CD4-positive, alpha-beta memory T cell (primary cell): Measurements from ENCODE around the gene IL19. TPM values are rescaled to one million over a fixed set of nuclear protein-coding genes. Genes with fewer than 3 reads are reported as not detected.
"Not testable (repeated sequence)": the region's sequence is repeated elsewhere in the genome, so short reads cannot be mapped to it uniquely, and the experiment has no call there.

Experiments
- CTCF ChIA-PET: fragments of 350-600 bp; sonication (Branson Sonifier 250); formaldehyde crosslinking; loops from one replicate; lab custom pipeline; 2021; ENCODE audit warnings: inconsistent platforms; ENCODE audit not compliant: partially characterized antibody; lab: Charles Lee
- POLR2A ChIA-PET: fragments of 350-600 bp; sonication (Branson Sonifier 250); formaldehyde crosslinking; loops from one replicate; lab custom pipeline; 2021; ENCODE audit not compliant: partially characterized antibody; lab: Charles Lee
- DNase-seq, 5 donors: peaks; one replicate each; pipeline versions ENCODE4 v3.0.0 to v3.0.0-alpha.2; 2020 to 2022; ENCODE audit warnings: mixed read lengths in 1 of 5
- H3K27ac ChIP-seq: one replicate; pipeline ENCODE4 v1.7.0; 2013; ENCODE audit warnings: low read depth, low read length
- H3K27me3 ChIP-seq: 2 replicates; pipeline ENCODE4 v1.7.0; 2013; ENCODE audit warnings: mild to moderate bottlenecking, low read length, moderate library complexity; ENCODE audit not compliant: insufficient read depth
- H3K36me3 ChIP-seq: 2 replicates; pipeline ENCODE4 v1.7.0; 2013; ENCODE audit warnings: mild to moderate bottlenecking, low read length, moderate library complexity; ENCODE audit not compliant: insufficient read depth
- H3K4me1 ChIP-seq: 2 replicates; pipeline ENCODE4 v1.7.0; 2013; ENCODE audit warnings: mild to moderate bottlenecking, low read length, moderate library complexity; ENCODE audit not compliant: insufficient read depth
- H3K4me3 ChIP-seq, 2 donors: one replicate each; pipeline ENCODE4 v1.7.0; 2013; ENCODE audit warnings: low read length in 2 of 2, mild to moderate bottlenecking in 1 of 2
- H3K9me3 ChIP-seq, 2 donors: one replicate each; pipeline ENCODE4 v1.7.0; 2013; ENCODE audit warnings: low read length in 2 of 2, control low read depth in 1 of 2; ENCODE audit not compliant: control insufficient read depth in 1 of 2
- H3K27ac Mint-ChIP-seq, 7 donors: one replicate each; pipeline ENCODE4 v1.8.0; 2020 to 2021; ENCODE audit warnings: mixed read lengths in 7 of 7, mild to moderate bottlenecking in 6 of 7, inconsistent platforms in 3 of 7, moderate library complexity in 3 of 7
- H3K27me3 Mint-ChIP-seq, 2 donors: one replicate each; pipeline ENCODE4 v1.8.0; 2020 to 2021; ENCODE audit warnings: mixed read lengths in 2 of 2
- H3K36me3 Mint-ChIP-seq, 2 donors: one replicate each; pipeline ENCODE4 v1.8.0; 2020 to 2021; ENCODE audit warnings: mixed read lengths in 2 of 2, inconsistent platforms in 1 of 2, mild to moderate bottlenecking in 1 of 2
- H3K4me1 Mint-ChIP-seq, 4 donors: one replicate each; pipeline ENCODE4 v1.8.0; 2020 to 2021; ENCODE audit warnings: mixed read lengths in 4 of 4, mild to moderate bottlenecking in 1 of 4
- H3K4me3 Mint-ChIP-seq, 8 donors: one replicate each; pipeline ENCODE4 v1.8.0; 2020 to 2021; ENCODE audit warnings: mixed read lengths in 8 of 8, mild to moderate bottlenecking in 7 of 8, moderate library complexity in 6 of 8, inconsistent platforms in 3 of 8
- H3K9me3 Mint-ChIP-seq, 8 donors: one replicate each; pipeline ENCODE4 v1.8.0; 2020 to 2021; ENCODE audit warnings: mixed read lengths in 8 of 8, mild to moderate bottlenecking in 5 of 8, inconsistent platforms in 3 of 8, moderate library complexity in 1 of 8
- intact Hi-C: fragments of 100-400 bp; cut with micrococcal nuclease; formaldehyde crosslinking; loops from one replicate; pipeline ENCODE4 v1.15.1; 2023
- polyA plus RNA-seq, 2 donors: library from polyadenylated mRNA; unstranded; fragments of 300-500 nt; fragmentation: Illumina TruSeq; gene quantifications; one replicate each; pipeline ENCODE4 v1.2.3, GENCODE V29; 2021
- total RNA-seq, 2 experiments: library from RNA; stranded (reverse); gene quantifications; one replicate each; pipeline ENCODE4 v1.2.3, GENCODE V29; 2021

Gene IL19
- total and polyA plus RNA-seq, 4 experiments from 2014 or later = not detected

GRCh38 chr1:206853696-206854095 lies 83.1 kb downstream of the IL19 start:
- H3K9me3 Mint-ChIP-seq, H3K27ac ChIP-seq, H3K36me3 Mint-ChIP-seq, H3K9me3 ChIP-seq, H3K4me1 Mint-ChIP-seq, H3K27me3 Mint-ChIP-seq, intact Hi-C loops, H3K4me1 ChIP-seq, H3K36me3 ChIP-seq, DNase-seq, H3K4me3 ChIP-seq, H3K4me3 Mint-ChIP-seq, H3K27ac Mint-ChIP-seq, H3K27me3 ChIP-seq, POLR2A ChIA-PET: not testable (repeated sequence)
- CTCF ChIA-PET = interaction anchor here (1.4 kb wide), 1 partner anchor 129 kb away, joined by 5 read pairs; no protein-coding TSS in a partner anchor

- H3K36me3 Mint-ChIP-seq = no peaks in the 10 kb centered on the region
- no peaks in the 10 kb centered on the region for H3K36me3 ChIP-seq
- CTCF ChIA-PET = interaction anchor here (1.0 to 2.8 kb wide), 7 partner anchors 11 to 128 kb away, joined by 3 to 14 read pairs (median 7); no protein-coding TSS in a partner anchor
- H3K9me3 ChIP-seq = no peaks in the 10 kb centered on the region
- no peak overlapping the region for H3K4me3 ChIP-seq
- no peak overlapping the region for H3K27ac ChIP-seq
- H3K27ac Mint-ChIP-seq = no peak overlapping the region
- H3K27me3 ChIP-seq = no peaks in the 10 kb centered on the region
- POLR2A ChIA-PET = no interaction called here
- H3K4me3 Mint-ChIP-seq = peak overlapping the region in 1 of 8 donors; percentile 15
- peaks cover 3 to 5% of the 10 kb centered on the region in 2 donors for H3K27me3 Mint-ChIP-seq
- peaks cover 7% of the 10 kb centered on the region for H3K4me1 ChIP-seq
- intact Hi-C loops = no loop called here
- H3K9me3 Mint-ChIP-seq = peaks cover 0 to 6% (median 0%) of the 10 kb centered on the region in 8 donors
- DNase-seq = no peak
- peaks cover 6 to 9% (median 6%) of the 10 kb centered on the region in 4 donors for H3K4me1 Mint-ChIP-seq
These were observed 84.0 kb downstream of the IL19 start for GRCh38 chr1:206854401-206855129.

- no peaks in the 10 kb centered on the region for H3K36me3 Mint-ChIP-seq
- ChIA-PET CTCF (interaction anchor here (0.9 to 2.8 kb wide), 6 partner anchors 10 to 126 kb away, joined by 3 to 14 read pairs (median 8); partner anchors contain the start of gene IL20), POLR2A (interaction anchor here (1.0 kb wide), 1 partner anchor 67 kb away, joined by 4 read pairs; no protein-coding TSS in a partner anchor)
- intact Hi-C loops = no loop called here
- H3K27me3 ChIP-seq = no peaks in the 10 kb centered on the region
- no peak overlapping the region for H3K27ac ChIP-seq
- H3K36me3 ChIP-seq = no peaks in the 10 kb centered on the region
- no peak for DNase-seq
- H3K4me1 ChIP-seq = peaks cover 7% of the 10 kb centered on the region
- peaks cover 6 to 10% (median 8%) of the 10 kb centered on the region in 4 donors for H3K4me1 Mint-ChIP-seq
- no peaks in the 10 kb centered on the region for H3K9me3 ChIP-seq
- no peak overlapping the region for H3K4me3 ChIP-seq
- peaks cover 0 to 6% (median 0%) of the 10 kb centered on the region in 8 donors for H3K9me3 Mint-ChIP-seq
- H3K27me3 Mint-ChIP-seq = peaks cover 3 to 6% of the 10 kb centered on the region in 2 donors
- H3K27ac Mint-ChIP-seq = peak overlapping the region in 1 of 7 donors; percentile 24
- H3K4me3 Mint-ChIP-seq = no peak overlapping the region
These were observed 85.3 kb downstream of the IL19 start for GRCh38 chr1:206855859-206856258.

- Histone ChIP-seq H3K4me1 (peaks cover 7% of the 10 kb centered on the region), H3K36me3 (no peaks in the 10 kb centered on the region), H3K4me3 (no peak overlapping the region), H3K27me3 (no peaks in the 10 kb centered on the region), H3K9me3 (no peaks in the 10 kb centered on the region), H3K27ac (no peak overlapping the region)
- CTCF ChIA-PET = interaction anchor here (0.7 to 2.8 kb wide), 10 partner anchors 21 to 125 kb away, joined by 3 to 14 read pairs (median 6); partner anchors contain the start of gene FCMR
- POLR2A ChIA-PET = interaction anchor here (1.0 kb wide), 1 partner anchor 11 kb away, joined by 3 read pairs; no protein-coding TSS in a partner anchor
- Mint-ChIP-seq H3K4me1 (peaks cover 6 to 10% (median 8%) of the 10 kb centered on the region in 4 donors), H3K9me3 (peaks cover 0 to 6% (median 0%) of the 10 kb centered on the region in 8 donors), H3K4me3 (no peak overlapping the region), H3K27ac (no peak overlapping the region), H3K36me3 (no peaks in the 10 kb centered on the region), H3K27me3 (peaks cover 0 to 9% of the 10 kb centered on the region in 2 donors)
- DNase-seq = peak in 4 of 5 donors; percentile 8 to 22 (median 16)
- intact Hi-C loops = no loop called here
These were observed 86.3 kb downstream of the IL19 start for GRCh38 chr1:206856674-206857464.

- ChIA-PET CTCF (interaction anchor here (0.5 to 7.9 kb wide), 15 partner anchors 8 to 314 kb away, joined by 3 to 73 read pairs (median 3); no protein-coding TSS in a partner anchor), POLR2A (interaction anchor here (0.6 to 1.5 kb wide), 5 partner anchors 47 to 156 kb away, joined by 3 to 6 read pairs (median 3); no protein-coding TSS in a partner anchor)
- no peak overlapping the region for H3K27ac ChIP-seq
- Mint-ChIP-seq H3K9me3 (no peaks in the 10 kb centered on the region), H3K4me3 (peak overlapping the region in 7 of 8 donors; percentile 3 to 60 (median 27)), H3K27me3 (peaks cover 0 to 5% of the 10 kb centered on the region in 2 donors), H3K36me3 (no peaks in the 10 kb centered on the region), H3K27ac (peak overlapping the region in 3 of 7 donors; percentile 58 to 84 (median 71)), H3K4me1 (peaks cover 6 to 10% (median 8%) of the 10 kb centered on the region in 4 donors)
- no peaks in the 10 kb centered on the region for H3K9me3 ChIP-seq
- intact Hi-C loops = no loop called here
- no peaks in the 10 kb centered on the region for H3K36me3 ChIP-seq
- peak in 4 of 5 donors; percentile 12 to 28 (median 18) for DNase-seq
- no peaks in the 10 kb centered on the region for H3K27me3 ChIP-seq
- H3K4me3 ChIP-seq = no peak overlapping the region
- peaks cover 7% of the 10 kb centered on the region for H3K4me1 ChIP-seq
These were observed 88.5 kb downstream of the IL19 start for GRCh38 chr1:206859082-206859521.

- Histone ChIP-seq H3K27me3 (no peaks in the 10 kb centered on the region), H3K27ac (no peak overlapping the region), H3K9me3 (no peaks in the 10 kb centered on the region), H3K4me3 (no peak overlapping the region), H3K4me1 (peaks cover 7% of the 10 kb centered on the region), H3K36me3 (no peaks in the 10 kb centered on the region)
- no peaks in the 10 kb centered on the region for H3K9me3 Mint-ChIP-seq
- no peaks in the 10 kb centered on the region for H3K36me3 Mint-ChIP-seq
- H3K4me1 Mint-ChIP-seq = peaks cover 6 to 13% (median 12%) of the 10 kb centered on the region in 4 donors
- no peak overlapping the region for H3K27ac Mint-ChIP-seq
- ChIA-PET POLR2A (interaction anchor here (1.0 kb wide), 1 partner anchor 50 kb away, joined by 3 read pairs; no protein-coding TSS in a partner anchor), CTCF (interaction anchor here (0.7 to 7.9 kb wide), 8 partner anchors 7 to 315 kb away, joined by 3 to 73 read pairs (median 6); no protein-coding TSS in a partner anchor)
- no peak overlapping the region for H3K4me3 Mint-ChIP-seq
- peaks cover 3 to 5% of the 10 kb centered on the region in 2 donors for H3K27me3 Mint-ChIP-seq
- intact Hi-C loops = no loop called here
- no peak for DNase-seq
These were observed 89.6 kb downstream of the IL19 start for GRCh38 chr1:206860165-206860564.
